Right renal pelvis (tissue), 4 donors: Measurements from ENCODE around the gene ARHGAP23. TPM values are rescaled to one million over a fixed set of nuclear protein-coding genes. Genes with fewer than 3 reads are reported as not detected.

Experiments used
- DNase-seq, 4 donors: peaks; one replicate each; pipeline ENCODE4 v3.0.0-alpha.2; 2013; ENCODE audit warnings: low read depth in 4 of 4, low spot score in 3 of 4, missing footprints in 1 of 4
- polyA plus RNA-seq, 4 donors: library from polyadenylated mRNA; unstranded; fragments of 120-200 nt; gene quantifications; one replicate each; pipeline ENCODE4 v1.2.1, GENCODE V29; 2013; ENCODE audit not compliant: insufficient read length in 4 of 4

ARHGAP23 gene
- polyA plus RNA-seq, 4 donors = 52.0 to 68.4 (median 60.2) TPM

DNA sequence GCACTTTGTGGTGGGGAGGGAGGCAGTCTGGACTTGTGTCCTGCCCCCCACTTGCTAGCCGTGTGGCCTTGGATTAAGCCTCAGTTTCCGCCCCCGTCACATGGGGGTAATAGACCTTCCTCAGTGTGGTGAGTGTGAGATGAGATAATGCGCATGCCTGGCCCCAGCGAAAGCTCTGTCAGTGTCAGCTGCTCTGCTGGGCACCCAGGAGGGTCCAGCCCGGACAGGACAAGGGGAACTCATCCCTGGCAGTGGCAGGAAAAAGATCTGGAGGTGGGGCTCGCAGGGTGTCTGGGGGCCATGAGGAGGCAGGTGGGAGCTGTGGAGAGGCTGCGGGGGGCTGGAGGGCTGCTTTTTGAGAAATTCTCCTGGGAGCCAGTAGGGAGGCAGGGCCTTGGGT, 114.0 kb downstream of the ARHGAP23 start:
- DNase-seq = no peak

DNA sequence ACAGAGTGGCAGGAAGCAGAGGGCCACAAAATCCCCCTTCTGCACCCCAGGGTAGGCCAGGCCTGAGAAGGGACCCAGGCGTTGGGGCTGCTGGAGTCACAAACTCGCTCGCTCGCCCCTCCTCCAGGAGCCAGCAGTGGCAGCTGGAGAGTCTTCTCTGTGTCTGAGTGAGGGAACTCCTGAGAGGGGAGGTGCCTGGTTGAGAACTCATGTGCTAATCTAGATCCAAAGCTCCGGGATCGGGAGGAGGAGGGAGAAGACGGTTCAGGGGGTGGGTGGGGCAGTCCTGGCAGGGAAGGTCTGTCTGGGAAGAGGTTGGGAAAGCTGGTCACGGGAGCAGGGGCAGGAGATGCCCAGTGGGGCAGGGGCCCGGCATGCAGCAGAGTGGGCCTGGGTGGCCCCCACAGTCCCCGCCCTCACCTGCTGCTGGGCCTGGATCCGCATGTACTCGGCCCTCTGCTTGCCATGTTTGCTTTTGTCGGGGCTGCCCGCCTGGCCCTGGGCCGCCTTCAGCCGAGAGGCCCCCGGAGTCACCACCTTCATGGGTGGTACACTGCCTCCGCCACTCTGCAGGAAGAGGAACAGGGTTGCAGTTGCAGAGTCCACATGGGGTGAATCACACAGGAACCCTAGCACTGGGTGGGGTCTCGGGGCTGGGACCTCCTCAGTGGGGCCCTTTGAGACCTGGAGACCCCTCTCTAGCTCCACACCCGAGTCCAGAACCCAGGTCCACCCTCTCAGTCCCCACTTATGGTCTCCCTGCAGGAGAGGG, 115.3 kb downstream of the ARHGAP23 start:
- DNase-seq = no peak

DNA sequence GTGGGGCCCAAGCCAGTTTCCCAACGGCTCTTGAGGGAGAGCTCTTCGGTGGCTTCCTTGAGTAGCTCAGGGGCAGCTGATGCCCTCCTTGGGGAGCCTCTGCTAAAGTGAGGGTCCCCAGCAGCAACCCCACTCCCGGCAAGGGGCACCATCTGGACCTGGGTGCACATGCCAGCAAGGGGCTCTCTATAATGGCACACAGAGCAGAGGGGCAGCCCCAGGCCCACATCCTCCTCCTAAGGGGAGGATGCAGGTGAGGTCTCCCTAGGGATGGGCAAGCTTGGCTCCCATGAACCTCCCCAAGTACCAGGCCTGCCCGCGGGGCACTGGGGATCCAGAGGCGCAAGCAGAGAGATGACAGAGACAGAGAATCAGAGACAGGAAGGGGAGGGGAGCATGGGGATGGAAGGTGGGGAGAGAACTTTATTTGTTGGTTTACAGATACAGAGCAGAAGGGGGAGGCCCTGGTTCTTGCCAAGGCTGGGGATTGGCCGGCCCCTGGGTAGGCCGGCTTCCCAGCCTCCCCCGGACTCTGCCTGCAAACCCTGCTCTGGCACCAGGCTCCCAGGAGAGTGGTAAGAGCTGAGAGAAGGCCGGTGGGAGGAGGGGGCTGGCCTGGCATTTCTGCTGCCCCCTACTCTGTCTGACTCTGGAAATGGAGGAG, 116.0 kb downstream of the ARHGAP23 start:
- DNase-seq = no peak

DNA sequence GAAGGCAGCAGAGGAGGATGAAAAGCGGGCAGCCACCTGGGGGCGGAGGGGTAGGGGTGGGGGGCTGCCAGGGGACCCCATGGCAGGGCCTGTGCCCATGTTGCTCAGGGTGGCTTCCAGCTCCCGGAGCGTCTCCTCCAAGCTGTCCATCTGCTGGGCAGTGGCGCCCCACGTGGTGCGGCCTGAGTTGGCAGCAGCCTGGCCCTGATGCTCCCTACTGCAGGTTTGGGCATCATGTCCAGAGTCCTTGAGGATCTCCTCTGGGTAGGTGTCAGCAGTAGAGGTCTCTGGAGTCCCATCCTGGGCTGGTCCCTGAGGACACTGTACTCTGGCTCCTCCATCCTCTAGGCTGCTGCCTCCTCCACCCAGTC, 116.6 kb downstream of the ARHGAP23 start:
- no peak for DNase-seq

DNA sequence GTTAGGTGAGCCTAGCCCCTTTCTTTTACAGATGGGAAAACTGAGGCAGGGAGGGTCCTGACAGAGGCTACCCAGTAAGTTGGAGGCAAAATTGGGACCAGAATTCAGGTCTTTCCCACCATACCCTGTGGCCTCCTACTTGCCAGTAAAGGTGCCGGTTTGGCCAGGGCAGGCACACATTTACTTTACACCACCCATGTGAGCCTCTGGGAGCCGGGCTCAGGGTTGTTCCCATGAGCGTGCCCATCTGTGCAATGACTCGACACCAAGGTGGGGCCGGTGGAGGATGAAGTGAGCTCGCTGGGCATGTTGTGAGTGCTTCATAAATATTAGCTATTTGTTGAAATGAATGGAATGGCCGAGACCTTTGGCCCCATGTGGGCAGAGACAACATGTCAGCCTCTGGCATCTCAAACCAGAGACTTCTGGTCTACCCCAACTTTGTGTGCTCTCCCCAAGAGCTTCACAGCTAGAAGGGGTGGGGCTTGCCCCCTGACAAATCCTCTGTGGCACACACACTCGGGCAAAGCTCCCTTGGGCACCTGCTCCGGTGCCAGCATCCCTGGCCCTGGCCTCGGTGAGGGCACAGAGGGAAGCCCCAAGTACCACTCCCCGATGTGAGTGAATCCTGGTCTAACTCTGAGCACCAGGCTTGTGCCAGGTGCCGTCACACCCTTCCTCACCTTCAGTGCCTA, 117.4 kb downstream of the ARHGAP23 start:
- no peak for DNase-seq

DNA sequence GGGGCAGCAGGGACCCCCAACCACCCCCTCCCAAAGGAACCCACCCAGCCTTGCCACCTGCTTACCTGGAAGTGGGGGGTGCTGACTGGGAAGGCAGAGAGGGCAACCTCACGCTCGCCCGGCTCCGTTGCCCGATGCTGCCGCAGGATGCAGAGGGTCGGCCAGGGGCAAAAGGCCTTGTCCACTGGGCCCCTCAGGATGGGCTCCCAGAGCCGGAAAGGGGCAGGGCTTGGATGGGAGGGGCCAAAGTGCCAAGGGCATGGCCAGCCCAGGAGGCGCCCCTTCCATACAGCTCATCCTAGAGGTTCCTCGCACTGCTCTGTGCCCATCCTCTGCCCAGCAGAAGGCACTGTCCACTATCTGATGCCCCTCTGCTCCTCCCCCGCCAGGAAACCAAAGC, 118.1 kb downstream of the ARHGAP23 start:
- DNase-seq = no peak

DNA sequence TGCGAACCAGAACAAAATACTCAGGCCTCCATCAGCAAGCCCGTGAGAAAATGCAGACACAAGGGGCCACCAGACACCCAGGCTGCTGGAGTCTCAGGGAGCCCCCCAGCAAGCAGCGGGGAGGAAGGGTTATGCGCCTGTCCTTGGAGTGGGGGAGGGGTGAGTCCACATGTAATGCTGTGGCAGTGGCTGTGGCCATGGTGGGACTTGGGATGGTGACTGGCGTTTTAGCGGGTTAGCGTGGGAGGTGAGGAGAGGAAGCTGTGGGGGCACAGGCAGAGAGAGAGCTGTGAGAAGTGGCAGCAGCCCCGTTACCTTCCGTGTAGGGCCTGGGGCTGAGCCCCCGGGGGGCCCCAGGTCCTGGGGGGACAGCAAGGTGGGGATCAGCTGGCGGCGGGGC, 119.2 kb downstream of the ARHGAP23 start:
- DNase-seq = no peak

DNA sequence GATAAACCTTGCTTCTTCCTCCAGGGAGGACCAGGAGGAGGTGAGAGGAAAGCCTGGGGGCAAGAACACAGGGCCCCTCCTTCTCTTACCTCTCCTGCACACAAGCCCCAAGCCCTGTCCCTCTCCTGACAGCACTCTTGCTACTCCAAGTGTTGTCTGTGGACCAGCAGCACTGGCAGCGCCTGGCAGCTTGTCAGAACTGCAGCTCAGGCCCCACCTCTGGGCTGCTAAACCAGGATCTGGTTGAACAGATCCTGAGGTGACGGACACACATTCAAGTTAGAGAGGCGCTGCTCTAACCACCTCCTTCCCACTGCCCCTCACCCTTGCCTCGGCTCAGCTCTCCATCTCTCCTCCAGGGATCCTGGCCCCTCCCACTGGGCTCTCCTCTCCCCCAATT, 121.0 kb downstream of the ARHGAP23 start:
- no peak for DNase-seq

DNA sequence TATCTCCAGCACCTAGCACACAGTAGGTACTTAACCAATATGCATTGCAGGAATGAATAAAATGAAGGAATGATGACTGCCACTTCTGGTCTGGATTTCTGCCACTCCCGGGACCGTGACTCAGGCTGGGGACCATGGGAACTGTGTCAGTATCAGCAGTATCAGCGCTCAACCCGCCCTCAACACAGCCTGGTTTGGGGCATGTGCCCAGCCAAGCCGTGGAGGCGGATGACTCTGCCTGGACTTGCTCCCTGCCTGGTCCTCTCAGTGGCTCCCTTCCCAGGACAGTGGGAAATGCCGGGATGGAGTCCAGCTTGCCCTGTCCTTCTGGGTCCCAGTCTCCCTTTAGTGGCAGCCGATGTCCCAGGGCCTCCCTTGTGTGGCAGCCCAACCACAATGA, 122.4 kb downstream of the ARHGAP23 start:
- no peak for DNase-seq

DNA sequence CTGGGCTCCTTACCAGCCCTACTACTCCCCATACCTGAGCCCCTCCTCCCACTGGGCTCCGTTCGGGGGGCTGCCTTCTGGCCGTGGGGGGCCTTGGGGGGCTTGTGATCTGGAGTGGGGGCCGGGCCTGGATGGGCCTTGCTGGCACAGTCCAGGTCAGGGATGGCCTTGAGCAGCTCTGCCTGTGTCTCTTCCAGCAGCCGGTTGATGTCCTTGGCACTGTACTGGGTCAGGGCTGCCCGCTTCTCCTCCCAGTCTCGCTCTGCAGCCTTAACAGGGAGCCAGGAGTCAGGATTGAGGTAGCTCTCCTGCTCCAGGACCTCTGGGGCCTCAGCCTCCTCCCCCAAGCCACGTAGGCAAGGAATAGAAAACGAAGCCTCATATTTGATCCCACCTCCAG, 122.9 kb downstream of the ARHGAP23 start:
- no peak for DNase-seq

DNA sequence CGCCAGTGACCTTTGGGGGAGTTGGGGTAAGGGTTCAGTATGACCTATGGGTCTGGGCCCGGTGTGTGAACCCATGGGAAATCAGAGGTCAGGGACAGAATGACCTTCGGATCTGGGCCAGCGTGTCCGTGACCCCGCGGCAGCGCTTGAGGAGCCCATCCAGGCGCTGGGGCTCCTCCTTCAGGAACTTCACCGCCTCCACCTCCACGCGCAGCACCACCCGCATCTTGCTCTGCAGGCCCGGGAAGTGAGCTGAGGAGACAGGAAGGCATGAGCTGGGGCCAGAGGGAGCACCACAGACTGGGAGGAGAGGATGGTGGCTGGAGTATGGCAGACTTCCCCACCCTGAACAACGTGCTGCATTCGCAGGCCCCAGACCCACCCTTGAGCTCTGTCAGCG, 124.1 kb downstream of the ARHGAP23 start:
- DNase-seq = no peak

DNA sequence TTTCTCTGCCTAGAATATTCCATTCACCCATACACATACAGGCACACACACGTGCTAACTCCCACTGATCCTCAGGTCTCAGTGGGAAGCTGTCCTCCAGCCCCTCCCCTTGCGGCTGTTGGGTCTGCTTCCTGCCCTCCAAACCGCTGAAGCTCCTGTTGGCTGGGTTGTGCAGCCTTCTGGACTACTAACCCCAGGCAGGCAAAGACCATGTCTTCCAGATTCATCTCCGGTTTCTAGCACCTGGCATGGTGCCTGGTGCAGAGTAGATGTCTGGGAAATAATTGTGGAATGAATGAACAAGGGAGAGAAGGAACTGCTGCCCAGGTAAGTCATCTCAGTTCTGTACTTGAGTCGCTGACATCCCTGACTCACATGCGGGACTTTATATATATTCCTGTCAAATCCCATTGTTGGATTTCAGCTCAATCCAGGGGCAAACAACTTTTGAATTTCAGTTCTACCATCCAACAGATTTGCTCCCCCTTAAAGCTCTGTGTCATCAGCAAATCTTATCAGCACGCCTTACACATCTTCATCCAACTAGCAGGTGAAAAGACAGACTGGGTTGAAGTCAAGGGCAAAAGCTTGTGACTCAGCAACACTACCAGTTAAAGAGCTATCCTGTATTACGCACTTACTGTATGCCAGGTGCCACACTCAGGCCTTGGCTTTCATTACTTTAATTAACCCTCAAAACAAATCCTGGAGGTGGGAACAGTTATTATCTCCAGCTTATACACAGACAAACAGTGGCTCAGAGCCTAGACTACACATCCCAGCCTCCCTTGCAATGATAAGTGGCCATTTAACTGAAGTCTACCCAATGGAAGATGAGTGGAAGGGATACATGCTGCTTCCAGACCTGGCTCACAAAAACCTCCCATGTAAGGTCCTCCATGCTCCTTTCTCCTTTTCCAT, 126.4 kb downstream of the ARHGAP23 start:
- DNase-seq = no peak

DNA sequence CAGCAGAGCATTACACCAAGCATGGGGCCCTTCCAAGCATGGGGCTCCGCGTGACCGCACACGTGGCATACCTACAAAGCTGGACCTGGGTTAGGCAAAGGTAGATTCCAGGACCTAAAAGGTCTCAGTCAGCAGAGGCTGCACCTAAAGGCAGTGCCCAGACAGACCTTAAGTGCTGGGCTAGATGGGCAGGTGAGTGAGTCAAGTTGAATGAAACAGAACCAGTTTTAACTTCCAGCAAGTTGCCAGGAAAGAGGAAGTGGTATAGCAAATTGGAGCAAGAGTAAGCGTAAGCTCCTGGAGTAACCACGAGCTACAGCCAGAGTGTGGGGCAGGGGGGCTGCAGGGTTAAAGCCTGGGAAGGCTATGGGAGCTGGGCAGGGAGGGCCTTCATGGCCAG, 128.0 kb downstream of the ARHGAP23 start:
- no peak for DNase-seq

DNA sequence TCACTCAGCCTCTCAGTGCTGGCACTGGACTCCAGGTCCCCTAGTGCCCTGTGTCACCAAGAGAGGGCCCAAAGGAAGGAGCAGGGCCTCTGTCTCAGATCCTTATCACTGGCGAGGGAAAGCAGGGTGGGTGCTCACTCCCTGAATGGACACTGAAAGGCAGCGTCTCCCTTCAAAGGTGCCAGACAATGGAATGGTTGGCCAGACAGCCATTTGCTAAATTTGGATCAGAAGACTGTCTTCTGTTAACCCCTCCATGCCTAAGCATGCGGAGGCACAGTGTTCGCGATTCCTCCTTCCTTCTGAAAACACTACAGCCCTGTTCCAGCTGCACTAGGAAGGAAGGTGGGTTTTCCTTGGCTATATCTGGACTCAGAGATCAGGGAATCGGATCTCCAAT, 129.1 kb downstream of the ARHGAP23 start:
- DNase-seq = no peak

DNA sequence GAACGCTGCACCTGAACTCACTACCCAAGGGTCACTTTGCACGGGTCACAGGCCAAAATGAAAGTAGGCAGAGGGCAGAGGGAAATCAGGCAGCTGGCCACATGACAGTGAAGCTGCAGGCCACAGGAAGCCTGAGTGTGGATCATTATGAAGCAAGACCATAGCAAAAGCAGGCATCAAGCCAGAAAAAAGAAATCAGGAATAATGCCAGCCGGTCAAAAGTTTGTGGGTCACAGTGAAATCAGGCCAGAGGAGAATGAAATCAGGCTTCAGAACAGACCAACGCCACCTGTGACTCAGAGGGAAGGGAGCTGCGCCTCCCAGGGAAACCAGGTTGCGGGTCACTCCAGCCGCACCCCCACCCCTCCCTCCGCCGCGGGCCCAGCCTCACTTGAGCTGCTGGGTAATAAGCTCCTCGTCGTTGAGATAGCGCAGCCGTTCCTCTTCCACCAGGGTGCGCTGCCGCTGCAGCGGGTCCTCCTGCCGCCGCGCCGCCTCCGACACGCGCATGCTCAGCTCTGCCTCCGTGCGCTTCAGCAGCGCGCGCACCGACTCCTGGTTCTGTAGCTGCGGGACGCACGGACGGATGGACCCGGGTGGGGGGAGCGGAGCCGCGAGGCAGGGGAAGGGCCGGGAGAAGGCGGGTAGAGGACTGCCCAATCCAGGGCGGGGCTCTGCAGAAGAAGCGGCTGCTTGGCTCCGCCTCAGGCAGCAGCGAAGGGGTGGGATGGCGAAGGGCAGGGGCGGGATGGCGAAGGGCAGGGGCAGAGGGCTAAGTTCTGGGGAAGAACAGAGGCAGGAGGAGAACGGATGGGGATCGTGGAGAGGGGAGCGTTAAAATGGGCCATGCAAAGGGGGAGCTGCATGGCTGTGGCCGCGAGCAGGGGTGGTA, 129.8 kb downstream of the ARHGAP23 start:
- DNase-seq = peak; percentile 64 to 80 (median 76)

DNA sequence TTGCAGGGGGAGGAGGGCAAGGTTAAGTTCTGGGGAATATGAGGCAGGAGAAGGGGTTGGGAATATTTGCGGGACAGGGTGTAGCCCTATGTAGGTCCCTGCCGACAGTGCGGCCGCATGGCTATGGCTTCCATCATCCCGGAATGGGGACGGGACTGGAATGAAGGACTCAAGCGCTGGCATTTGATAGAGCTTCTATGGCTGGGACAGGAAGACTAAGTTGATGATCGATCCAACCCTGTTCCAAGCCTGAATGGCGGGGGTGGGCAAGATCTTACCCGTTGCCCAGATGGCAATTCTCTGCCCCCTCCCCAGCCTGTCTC, 130.4 kb downstream of the ARHGAP23 start:
- DNase-seq = no peak

DNA sequence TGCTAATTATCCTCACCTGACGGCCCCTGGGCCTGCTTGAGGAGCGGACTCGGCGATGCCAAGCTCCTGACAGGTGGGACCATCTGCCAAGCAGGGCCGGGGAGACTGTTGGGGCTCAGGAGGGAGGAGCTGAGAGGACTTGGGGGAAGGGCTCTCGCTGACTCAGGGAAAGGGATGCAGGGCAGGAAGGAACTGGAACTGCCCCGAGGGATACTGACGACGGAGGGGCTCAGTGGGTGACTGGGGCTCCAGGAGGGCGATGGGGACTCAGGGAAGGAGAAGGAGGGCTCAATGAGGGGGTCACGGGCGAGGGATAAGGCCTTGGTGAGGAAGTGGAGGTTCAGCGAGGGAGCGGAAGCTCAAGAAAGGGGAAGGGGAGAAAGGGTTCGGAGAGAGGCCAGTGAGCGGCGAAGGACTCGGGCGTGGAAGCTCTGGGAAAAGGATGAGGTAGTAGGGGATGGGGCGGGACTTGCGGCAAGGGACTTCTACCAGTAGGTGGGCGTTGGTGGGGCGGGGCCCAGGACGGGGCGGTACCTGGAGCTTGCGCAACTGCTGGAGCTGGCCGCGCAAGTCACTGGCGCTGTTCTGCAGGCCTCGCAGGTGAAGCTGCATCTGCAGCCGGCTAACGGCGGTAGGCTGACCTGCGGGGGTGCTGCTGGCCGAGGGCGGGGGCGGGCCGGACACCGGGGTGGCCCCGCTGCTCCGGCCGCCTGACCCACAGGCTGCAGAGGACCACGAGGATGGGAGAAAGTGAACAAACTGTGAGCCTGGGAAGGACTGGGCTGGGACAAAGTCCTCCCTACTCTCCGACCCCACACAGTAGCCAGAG, 131.0 kb downstream of the ARHGAP23 start:
- DNase-seq = peak; percentile 57 to 68 (median 62)

DNA sequence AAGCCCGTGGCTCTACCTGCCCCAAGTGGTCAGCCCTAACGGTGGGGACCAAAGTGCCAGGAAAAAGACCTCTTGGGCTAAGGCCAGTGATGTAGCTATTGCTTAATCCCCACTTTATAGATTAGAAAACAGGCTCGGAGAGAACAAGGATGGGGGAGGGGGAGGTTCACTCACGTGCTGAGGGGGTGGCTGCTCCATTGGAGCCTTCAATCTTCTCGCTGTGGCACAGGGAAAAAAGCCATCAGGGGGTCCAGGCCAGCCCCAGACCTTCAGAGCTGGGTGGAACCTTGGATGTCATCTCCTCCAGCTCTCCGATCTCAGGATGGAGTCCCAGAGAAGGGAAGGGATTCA, 131.6 kb downstream of the ARHGAP23 start:
- no peak for DNase-seq
